GM18517 (cell line): ENCODE data around the gene KHSRP.
A peak's percentile ranks its signal among the peaks of the same experiment; 100 is the strongest.

Experiments
- ATAC-seq: cut with Tn5 transposase; IDR thresholded peaks from one replicate; pipeline ENCODE4 v1.9.1; 2021; ENCODE audit warnings: mild to moderate bottlenecking, moderate library complexity; ENCODE audit not compliant: unreplicated experiment

Gene KHSRP, protein sequence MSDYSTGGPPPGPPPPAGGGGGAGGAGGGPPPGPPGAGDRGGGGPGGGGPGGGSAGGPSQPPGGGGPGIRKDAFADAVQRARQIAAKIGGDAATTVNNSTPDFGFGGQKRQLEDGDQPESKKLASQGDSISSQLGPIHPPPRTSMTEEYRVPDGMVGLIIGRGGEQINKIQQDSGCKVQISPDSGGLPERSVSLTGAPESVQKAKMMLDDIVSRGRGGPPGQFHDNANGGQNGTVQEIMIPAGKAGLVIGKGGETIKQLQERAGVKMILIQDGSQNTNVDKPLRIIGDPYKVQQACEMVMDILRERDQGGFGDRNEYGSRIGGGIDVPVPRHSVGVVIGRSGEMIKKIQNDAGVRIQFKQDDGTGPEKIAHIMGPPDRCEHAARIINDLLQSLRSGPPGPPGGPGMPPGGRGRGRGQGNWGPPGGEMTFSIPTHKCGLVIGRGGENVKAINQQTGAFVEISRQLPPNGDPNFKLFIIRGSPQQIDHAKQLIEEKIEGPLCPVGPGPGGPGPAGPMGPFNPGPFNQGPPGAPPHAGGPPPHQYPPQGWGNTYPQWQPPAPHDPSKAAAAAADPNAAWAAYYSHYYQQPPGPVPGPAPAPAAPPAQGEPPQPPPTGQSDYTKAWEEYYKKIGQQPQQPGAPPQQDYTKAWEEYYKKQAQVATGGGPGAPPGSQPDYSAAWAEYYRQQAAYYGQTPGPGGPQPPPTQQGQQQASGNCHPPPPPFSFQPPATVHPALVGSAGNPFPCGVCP

DNA sequence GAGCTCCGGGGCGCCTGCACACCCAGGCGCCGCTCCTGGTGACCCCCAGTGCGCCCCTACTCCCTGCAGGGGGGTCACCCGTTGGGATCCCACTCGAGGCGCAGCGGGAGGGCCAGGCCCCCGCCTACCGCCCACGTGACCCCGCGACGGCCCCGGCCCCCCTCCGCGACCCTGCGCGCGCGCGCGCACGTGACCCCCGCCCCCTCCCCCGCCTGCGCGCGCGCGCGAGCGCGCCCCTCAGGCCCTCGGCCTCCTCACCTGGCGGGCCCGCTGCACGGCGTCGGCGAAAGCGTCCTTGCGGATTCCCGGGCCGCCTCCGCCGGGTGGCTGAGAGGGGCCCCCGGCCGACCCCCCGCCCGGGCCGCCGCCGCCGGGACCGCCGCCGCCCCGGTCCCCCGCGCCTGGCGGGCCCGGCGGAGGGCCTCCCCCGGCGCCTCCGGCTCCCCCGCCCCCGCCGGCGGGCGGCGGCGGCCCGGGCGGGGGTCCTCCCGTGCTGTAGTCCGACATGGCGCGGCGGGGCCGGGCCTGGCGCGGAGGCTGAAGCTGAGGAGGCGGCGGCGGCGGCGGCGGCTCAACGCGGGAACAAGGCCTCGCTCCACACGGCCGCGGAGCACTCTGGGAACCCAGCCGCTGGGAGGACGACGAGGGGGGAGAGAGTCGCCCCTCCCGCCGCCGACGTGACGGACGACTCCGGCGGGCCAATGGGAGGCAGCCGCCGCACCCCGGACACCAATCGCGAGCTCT lies at the start of gene KHSRP:
Gene KHSRP, minus strand, starts transcription at position 617 of the 744 bp plus-strand sequence. Its CDS starts 110 bp downstream, at position 507.
- no peak for ATAC-seq

DNA sequence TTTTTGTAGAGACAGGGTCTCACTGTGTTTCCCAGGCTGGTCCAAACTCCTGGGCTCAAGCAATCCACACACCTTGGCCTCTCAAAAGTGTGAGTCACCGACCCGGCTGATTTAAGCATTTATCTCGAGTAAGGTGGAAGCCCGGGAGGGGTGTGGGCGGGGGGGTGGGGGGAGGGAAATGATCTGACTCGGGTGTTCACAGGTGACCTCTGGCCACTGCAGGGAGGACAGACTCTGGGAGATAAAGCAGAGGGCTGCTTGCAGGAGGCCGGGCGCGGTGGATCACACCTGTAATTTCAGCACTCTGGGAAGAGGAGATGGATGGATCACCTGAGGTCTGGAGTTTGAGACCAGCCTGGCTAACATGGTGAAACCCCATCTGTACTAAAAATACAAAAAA lies 49.0 kb upstream of the KHSRP start:
- ATAC-seq = no peak

GRCh38 chr19:6472713-6473112 lies 48.1 kb upstream of the KHSRP start:
- no peak for ATAC-seq

GRCh38 chr19:6471076-6471475 lies 46.5 kb upstream of the KHSRP start:
- no peak for ATAC-seq

- ATAC-seq = no peak
Observed at GRCh38 chr19:6470173-6470572, 45.6 kb upstream of the KHSRP start.

GRCh38 chr19:6467384-6467783 lies 42.8 kb upstream of the KHSRP start:
- ATAC-seq = no peak

GRCh38 chr19:6466526-6467248 lies 42.1 kb upstream of the KHSRP start:
- no peak for ATAC-seq

DNA sequence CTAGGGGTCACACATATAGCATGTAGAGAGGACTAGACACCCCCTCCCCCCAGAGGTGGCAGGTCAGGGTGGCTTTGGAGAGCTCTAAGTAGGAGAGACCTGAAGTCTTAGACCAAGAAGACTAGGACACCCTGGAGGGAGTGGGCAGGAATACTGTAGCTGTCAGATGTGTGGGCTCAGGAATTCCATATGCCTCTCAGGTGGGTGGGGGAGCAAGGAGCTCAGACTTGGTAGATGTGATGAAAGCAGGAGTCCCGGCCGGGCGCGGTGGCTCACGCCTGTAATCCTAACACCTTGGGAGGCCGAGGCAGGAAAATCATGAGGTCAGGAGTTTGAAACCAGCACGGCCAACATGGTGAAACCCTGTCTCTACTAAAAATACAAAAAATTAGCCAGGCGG lies 41.1 kb upstream of the KHSRP start:
- no peak for ATAC-seq

- ATAC-seq = no peak
Observed at GRCh38 chr19:6465006-6465405, 40.4 kb upstream of the KHSRP start.

GRCh38 chr19:6464070-6464873 lies 39.7 kb upstream of the KHSRP start, which contains the start of gene CRB3:
Gene CRB3 (plus strand): TSS chr19:6464271. CDS start chr19:6464702, 431 bp downstream.
- ATAC-seq = no peak

DNA sequence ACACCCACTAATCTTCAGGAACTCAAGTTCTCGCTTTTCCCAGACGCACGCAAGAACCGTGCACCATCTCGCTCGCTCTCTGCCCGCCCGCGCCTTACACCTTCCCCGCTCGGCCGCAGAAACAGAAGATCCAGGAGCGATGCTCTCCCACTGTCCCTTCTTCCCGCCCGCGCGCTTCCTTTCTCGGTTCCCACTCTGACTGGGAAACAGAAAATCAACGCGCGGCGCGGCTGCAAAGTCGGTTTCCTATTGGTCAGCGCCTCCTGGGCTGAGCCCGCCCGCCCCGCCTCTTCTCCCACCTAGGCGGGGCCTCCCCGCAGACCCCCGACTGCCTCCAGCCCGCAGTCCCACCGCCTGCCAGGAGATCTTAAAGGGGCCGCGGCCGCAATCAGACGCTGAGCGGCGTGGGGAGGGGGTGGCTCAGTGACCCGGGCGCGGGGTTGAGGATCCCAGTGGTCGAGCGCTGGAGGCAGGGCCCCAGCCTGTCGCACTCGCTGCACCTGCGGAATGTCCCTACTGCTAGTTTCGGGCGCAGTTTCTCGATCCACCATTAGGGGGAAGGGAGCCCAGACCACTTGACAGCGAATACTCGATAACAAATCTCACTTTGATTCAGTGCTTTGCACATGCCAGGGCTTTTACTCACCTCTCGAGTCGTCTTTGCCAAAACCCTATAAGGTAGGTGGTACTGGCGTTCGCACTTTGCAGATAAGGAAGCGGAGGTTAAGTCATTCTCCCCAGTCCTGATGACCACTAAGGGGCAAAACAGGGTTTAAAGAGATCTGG lies 35.7 kb upstream of the KHSRP start:
- peak; percentile 72 for ATAC-seq

DNA sequence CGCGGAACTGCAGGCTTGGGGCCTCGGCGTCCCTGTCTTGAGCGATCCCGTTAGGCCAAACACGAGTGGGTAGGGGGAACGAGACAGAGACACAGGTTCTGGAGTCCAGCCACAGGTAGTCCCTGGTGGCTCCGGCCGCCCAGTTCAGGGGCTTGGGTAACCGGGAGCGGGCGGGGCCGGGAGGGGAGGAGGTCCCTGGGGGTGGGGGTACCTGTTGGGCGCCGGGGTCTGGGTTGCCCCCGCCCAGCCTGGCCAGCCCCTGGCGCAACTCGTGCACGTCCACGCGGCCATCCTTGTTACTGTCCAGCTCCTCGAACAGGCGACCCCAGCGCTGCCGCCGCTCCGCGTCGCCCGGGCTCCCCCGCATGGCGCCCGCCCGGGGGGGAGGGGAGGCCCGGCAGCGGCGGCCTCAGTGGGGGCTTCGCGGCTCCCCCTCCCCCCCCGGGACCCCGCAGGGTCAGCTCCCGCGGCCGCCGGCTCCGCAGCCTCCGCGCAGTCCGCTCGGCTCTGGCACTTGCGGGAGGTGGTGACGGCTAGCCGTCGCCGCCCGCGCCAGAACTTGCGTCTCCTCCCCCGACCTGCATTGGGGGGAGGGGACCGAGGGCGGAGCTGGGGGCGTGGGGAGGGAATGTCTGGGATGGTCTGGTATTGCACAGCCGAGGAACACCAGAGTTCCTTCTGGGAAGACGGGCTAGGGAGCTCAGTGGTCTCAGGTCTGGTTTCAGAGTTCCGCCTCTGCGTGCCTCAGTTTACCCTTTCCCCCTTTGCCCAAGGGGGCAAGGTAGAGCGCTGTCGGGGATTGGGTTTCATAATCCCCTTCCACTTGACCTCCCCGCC lies 34.9 kb upstream of the KHSRP start, which contains the start of gene SLC25A23:
Gene SLC25A23, minus strand, starts transcription at position 531 of the 837 bp plus-strand sequence. Its CDS starts 164 bp downstream, at position 367.
- ATAC-seq = peak; percentile 15

GRCh38 chr19:6458695-6459261 lies 34.2 kb upstream of the KHSRP start:
- no peak for ATAC-seq

DNA sequence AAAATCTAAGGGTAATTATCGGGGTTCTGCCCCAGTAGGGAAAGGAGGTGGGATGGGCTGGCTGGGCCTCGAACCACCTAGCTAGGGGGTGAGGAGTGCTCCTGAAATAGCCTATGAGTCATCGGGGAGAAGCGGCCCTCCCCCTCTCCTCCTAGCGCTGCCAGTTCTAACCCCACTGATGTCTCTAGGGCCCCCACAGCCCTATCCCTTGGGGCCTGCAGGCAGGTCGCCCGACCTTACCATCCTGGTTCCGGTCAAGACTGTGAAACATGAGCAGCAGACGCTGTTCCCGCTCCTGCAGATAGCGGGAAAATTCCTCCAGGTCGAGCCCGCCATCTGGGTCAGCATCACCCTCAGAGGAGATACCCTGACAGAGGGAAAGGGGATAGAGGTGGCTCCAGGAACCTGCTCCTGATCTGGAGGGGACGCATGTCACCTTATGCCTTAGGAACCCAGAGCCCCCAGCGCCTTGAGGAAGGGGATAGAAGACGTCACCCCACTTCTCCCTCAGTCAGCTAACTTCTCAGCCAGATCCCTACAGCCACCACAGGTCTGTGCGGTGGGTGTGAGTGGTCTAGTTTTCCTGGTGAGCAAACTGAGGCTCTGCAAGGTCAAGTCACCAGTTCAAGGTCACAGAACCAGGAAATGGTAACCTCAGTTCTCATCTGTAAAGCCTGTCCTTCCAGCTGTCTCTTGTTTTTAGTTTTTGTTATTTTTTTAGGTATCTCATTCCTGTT lies 33.5 kb upstream of the KHSRP start:
- no peak for ATAC-seq

DNA sequence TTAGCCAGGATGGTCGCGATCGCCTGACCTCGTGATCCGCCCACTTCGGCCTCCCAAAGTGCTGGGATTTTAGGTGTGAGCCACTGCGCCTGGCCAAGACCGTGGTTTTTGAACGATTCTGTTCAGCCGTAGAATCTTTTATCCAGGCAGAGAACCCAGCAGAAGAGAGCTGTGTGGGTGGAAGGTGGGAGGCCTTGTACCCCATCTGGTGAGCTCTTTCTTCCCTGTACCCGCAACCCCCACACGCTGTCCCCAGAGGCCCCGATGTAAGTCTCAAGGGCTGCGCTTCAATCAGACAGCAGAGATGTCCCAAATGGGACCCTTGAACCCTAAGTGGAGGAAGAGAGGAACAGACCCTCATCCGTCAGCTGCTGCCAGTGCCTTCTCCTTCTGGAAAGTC lies 31.3 kb upstream of the KHSRP start:
- ATAC-seq = no peak

DNA sequence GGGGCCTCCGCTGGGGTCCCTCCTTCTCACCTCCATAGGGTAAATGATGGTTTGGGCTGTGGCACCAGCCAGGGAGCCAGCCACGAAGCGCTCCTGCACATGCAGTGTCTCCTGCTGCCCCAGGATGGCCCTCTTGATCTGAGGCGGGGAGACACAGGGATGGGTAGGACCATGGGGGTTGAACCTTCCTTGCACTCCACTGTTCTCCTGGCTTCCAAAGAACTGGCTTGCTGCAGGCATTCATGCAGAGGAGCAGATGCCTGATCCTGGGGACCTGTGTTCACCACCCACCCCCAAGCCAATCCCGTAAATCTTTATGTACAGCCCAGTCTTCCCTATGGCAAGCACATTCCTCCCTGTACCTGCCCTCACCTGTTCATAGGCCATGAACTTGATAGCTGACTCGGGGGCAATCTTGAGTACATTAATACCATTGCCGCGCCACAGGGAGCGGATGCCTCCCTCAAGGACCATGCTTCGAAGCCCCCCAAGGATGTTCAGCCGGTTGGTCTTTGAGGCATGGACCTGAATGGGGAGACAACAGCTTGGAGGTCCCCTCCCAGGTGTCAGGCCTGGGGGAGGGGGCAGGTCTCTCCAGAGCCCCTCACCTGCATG lies 29.4 kb upstream of the KHSRP start:
- ATAC-seq = no peak

DNA sequence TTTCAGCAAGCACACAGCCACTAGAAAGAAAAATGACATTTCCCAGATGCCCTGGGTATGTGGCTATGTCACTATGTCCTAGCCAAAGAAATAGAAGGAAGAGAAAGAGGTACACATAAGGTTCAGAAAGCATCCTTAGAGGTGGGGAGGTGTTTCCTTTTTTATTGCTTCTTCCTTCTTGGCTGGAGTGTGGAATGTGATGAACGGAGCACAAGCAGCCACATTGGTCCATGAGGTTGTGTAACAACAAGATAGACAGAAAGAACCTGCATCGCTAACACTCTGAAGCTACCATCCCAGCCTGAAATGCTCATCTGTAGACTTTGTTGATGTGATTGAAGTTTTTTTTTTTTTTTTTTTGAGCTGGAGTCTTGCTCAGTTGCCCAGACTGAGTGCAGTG lies 28.3 kb upstream of the KHSRP start:
- ATAC-seq = no peak
